ENCODE data around the gene ELAVL2.

Gene ELAVL2

GRCh38 chr9:23823269-23823668 lies 2.8 kb downstream of the ELAVL2 start:
- Mint-ChIP-seq H3K27me3 (ENCODE audit: low read depth, poor library complexity) (peaks cover 43% of the 10 kb centered on the region), H3K4me1 (peaks cover 16% of the 10 kb centered on the region), H3K36me3 (ENCODE audit: low read depth) (no peaks in the 10 kb centered on the region), H3K4me3 (peak overlapping the region; percentile 28), H3K27ac (no peak overlapping the region), H3K9me3 (no peaks in the 10 kb centered on the region)
- TF ChIP-seq CTCF (IDR thresholded peaks at IDR 0.05) = no peak
- no peak for DNase-seq

- no peak for TF ChIP-seq CTCF (IDR thresholded peaks at IDR 0.05)
- H3K27ac Mint-ChIP-seq = no peak overlapping the region
- H3K9me3 Mint-ChIP-seq = no peaks in the 10 kb centered on the region
- H3K36me3 Mint-ChIP-seq (ENCODE audit: low read depth) = no peaks in the 10 kb centered on the region
- H3K27me3 Mint-ChIP-seq (ENCODE audit: low read depth, poor library complexity) = peaks cover 41% of the 10 kb centered on the region
- peaks cover 16% of the 10 kb centered on the region for H3K4me1 Mint-ChIP-seq
- DNase-seq = peak; percentile 24
- H3K4me3 Mint-ChIP-seq = peak overlapping the region; percentile 76
Observed at GRCh38 chr9:23822261-23823169, 3.5 kb downstream of the ELAVL2 start.

GRCh38 chr9:23821375-23822181 lies 4.5 kb downstream of the ELAVL2 start:
- H3K4me3 Mint-ChIP-seq = peak overlapping the region; percentile 85
- TF ChIP-seq CTCF (IDR thresholded peaks at IDR 0.05) = no peak
- H3K27ac Mint-ChIP-seq = no peak overlapping the region
- peaks cover 16% of the 10 kb centered on the region for H3K4me1 Mint-ChIP-seq
- H3K9me3 Mint-ChIP-seq = no peaks in the 10 kb centered on the region
- no peaks in the 10 kb centered on the region for H3K36me3 Mint-ChIP-seq (ENCODE audit: low read depth)
- DNase-seq = peak; percentile 73
- H3K27me3 Mint-ChIP-seq (ENCODE audit: low read depth, poor library complexity) = peaks cover 41% of the 10 kb centered on the region

- Mint-ChIP-seq H3K27ac (no peak overlapping the region), H3K4me3 (peak overlapping the region; percentile 85), H3K9me3 (no peaks in the 10 kb centered on the region), H3K4me1 (peaks cover 16% of the 10 kb centered on the region), H3K27me3 (ENCODE audit: low read depth, poor library complexity) (peaks cover 41% of the 10 kb centered on the region), H3K36me3 (ENCODE audit: low read depth) (no peaks in the 10 kb centered on the region)
- DNase-seq = peak; percentile 53
- TF ChIP-seq CTCF (IDR thresholded peaks at IDR 0.05) = no peak
Observed at GRCh38 chr9:23820451-23821374, 5.3 kb downstream of the ELAVL2 start.

- Mint-ChIP-seq H3K27me3 (ENCODE audit: low read depth, poor library complexity) (peaks cover 41% of the 10 kb centered on the region), H3K4me1 (peaks cover 17% of the 10 kb centered on the region), H3K36me3 (ENCODE audit: low read depth) (no peaks in the 10 kb centered on the region), H3K9me3 (no peaks in the 10 kb centered on the region), H3K4me3 (peak overlapping the region; percentile 10), H3K27ac (no peak overlapping the region)
- no peak for TF ChIP-seq CTCF (IDR thresholded peaks at IDR 0.05)
- DNase-seq = no peak
Observed at GRCh38 chr9:23819403-23819802, 6.6 kb downstream of the ELAVL2 start.

Data from nephron progenitor cell (in vitro differentiated cells).